HEK293 (cell line): Measurements from ENCODE around the gene CRACR2A.
A peak's percentile ranks its signal among the peaks of the same experiment; 100 is the strongest.

ENCODE experiments used
- GLI4 ChIP-seq: fragments of 450-650 bp; formaldehyde crosslinking; IDR thresholded peaks from 2 replicates; pipeline ENCODE4 v1.5.1; 2016; ENCODE audit warnings: missing biosample characterization, missing genetic modification characterization
- OVOL3 ChIP-seq: fragments of 450-650 bp; formaldehyde crosslinking; IDR thresholded peaks from 2 replicates; pipeline ENCODE4 v1.5.1; 2016; ENCODE audit warnings: missing biosample characterization, missing genetic modification characterization
- ZBTB20 ChIP-seq: fragments of 450-650 bp; formaldehyde crosslinking; IDR thresholded peaks from 2 replicates; pipeline ENCODE4 v1.5.1; 2016; ENCODE audit warnings: missing biosample characterization, missing genetic modification characterization
- ZBTB26 ChIP-seq: fragments of 450-650 bp; formaldehyde crosslinking; optimal IDR thresholded peaks from 2 replicates; pipeline ENCODE3; 2016; ENCODE audit warnings: missing biosample characterization, mild to moderate bottlenecking, missing genetic modification characterization
- ZNF148 ChIP-seq: fragments of 450-650 bp; formaldehyde crosslinking; IDR thresholded peaks from 2 replicates; pipeline ENCODE4 v1.5.0; 2017; ENCODE audit warnings: missing biosample characterization, missing genetic modification characterization, borderline replicate concordance
- ZNF324 ChIP-seq: fragments of 450-650 bp; formaldehyde crosslinking; IDR thresholded peaks from 2 replicates; pipeline ENCODE4 v1.5.1; 2016; ENCODE audit warnings: missing biosample characterization, missing genetic modification characterization
- ZNF768 ChIP-seq: fragments of 450-650 bp; formaldehyde crosslinking; IDR thresholded peaks from 2 replicates; pipeline ENCODE4 v1.5.1; 2018; ENCODE audit warnings: missing biosample characterization, mild to moderate bottlenecking, missing genetic modification characterization
- TF ChIP-seq, protein P1 (sequence below): fragments of 450-650 bp; formaldehyde crosslinking; IDR thresholded peaks from 2 replicates; pipeline ENCODE4 v1.5.1; 2016; ENCODE audit warnings: missing biosample characterization, missing genetic modification characterization
- TF ChIP-seq, protein P2 (sequence below): fragments of 450-650 bp; formaldehyde crosslinking; IDR thresholded peaks from 2 replicates; pipeline ENCODE4 v1.5.1; 2016; ENCODE audit warnings: missing biosample characterization, missing genetic modification characterization

DNA sequence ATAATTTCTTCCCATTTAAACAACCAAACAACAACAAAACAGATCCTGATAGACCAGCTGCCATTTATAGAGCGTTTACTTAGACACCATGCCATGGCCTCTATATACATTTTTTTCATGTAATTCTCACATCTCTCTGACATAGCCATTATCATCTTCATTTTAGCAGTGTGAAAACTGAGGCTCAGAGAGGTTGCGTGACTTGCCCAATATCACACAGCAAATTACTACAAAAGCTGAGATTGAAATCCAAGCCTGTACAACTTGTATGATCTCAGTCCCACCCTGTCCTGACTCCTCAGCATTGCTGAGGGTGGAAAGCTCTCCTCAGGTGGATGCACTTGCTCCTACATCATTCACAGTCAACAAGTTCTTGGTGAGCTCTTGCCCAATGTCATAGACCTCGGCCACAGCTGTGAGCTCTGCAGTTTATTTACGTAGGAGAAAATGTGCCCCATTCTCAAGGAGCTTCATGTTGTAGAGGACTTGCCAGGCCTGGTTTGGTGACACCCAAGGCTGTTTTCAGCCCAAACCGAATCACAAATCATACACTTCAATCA is 55.5 kb downstream of the CRACR2A start:
- no peak for TF ChIP-seq OVOL3 (tag by site-specific recombination)
- no peak for TF ChIP-seq ZBTB26 (tag by site-specific recombination)
- TF ChIP-seq, protein P1, sequence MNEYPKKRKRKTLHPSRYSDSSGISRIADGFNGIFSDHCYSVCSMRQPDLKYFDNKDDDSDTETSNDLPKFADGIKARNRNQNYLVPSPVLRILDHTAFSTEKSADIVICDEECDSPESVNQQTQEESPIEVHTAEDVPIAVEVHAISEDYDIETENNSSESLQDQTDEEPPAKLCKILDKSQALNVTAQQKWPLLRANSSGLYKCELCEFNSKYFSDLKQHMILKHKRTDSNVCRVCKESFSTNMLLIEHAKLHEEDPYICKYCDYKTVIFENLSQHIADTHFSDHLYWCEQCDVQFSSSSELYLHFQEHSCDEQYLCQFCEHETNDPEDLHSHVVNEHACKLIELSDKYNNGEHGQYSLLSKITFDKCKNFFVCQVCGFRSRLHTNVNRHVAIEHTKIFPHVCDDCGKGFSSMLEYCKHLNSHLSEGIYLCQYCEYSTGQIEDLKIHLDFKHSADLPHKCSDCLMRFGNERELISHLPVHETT (tag by site-specific recombination): no peak
- TF ChIP-seq, protein P2, sequence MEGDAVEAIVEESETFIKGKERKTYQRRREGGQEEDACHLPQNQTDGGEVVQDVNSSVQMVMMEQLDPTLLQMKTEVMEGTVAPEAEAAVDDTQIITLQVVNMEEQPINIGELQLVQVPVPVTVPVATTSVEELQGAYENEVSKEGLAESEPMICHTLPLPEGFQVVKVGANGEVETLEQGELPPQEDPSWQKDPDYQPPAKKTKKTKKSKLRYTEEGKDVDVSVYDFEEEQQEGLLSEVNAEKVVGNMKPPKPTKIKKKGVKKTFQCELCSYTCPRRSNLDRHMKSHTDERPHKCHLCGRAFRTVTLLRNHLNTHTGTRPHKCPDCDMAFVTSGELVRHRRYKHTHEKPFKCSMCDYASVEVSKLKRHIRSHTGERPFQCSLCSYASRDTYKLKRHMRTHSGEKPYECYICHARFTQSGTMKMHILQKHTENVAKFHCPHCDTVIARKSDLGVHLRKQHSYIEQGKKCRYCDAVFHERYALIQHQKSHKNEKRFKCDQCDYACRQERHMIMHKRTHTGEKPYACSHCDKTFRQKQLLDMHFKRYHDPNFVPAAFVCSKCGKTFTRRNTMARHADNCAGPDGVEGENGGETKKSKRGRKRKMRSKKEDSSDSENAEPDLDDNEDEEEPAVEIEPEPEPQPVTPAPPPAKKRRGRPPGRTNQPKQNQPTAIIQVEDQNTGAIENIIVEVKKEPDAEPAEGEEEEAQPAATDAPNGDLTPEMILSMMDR: no peak
- no peak for TF ChIP-seq ZBTB20 (tag by site-specific recombination)
- peak; percentile 74; the same call in 1 of the 2 replicates for TF ChIP-seq ZNF768 (tag by site-specific recombination)
- TF ChIP-seq ZNF324 (tag by site-specific recombination): no peak
- no peak for TF ChIP-seq ZNF148
- TF ChIP-seq GLI4 (tag by site-specific recombination): no peak
